ENCODE measurements around the gene SREBF2.

- no peak for TF ChIP-seq CTCF (IDR thresholded peaks at IDR 0.05)
- no peak for TF ChIP-seq EP300 (IDR thresholded peaks at IDR 0.05)
- TF ChIP-seq POLR2AphosphoS5 (IDR thresholded peaks at IDR 0.05) = no peak
Measured at GRCh38 chr22:41947424-41948080, 114.6 kb downstream of the SREBF2 start.
